K562 (cell line): ENCODE data around the gene SELPLG. TPM values are rescaled to one million over a fixed set of nuclear protein-coding genes. Genes with fewer than 3 reads are reported as not detected.

Source experiments
- ATAC-seq: fragments of 200-7000 bp; cut with Tn5 transposase; 3 replicates; pipeline ENCODE4 v1.9.1; 2020; ENCODE audit warnings: moderate library complexity
- BruUV-seq: library from RNA; stranded (reverse); fragments of 400-500 nt; replicated peaks from 2 replicates; lab custom pipeline; 2021; lab: Mats Ljungman, UMichigan
- CTCF ChIA-PET: fragments of 300-600 bp; formaldehyde crosslinking; extraction: SDS; loops from one replicate; lab custom pipeline; 2021; ENCODE audit warnings: low intra/inter-chr PET ratio; lab: Yijun Ruan, JAX
- POLR2A ChIA-PET: fragments of 300-600, 350-650 bp; sonication (Branson Sonifier 250); formaldehyde crosslinking; extraction: SDS; loops from one replicate; lab custom pipeline; 2021; ENCODE audit warnings: antibody characterized with exemption, inconsistent platforms; lab: Yijun Ruan, JAX
- DNase-seq, 4 experiments: peaks; one replicate each; pipeline versions ENCODE4 v3.0.0 to v3.0.0-alpha.2; 2011 to 2018; ENCODE audit warnings: low spot score in 3 of 4, mixed read lengths in 3 of 4; ENCODE audit errors: extremely low read depth in 1 of 4
- FAIRE-seq: peaks from 2 replicates; lab custom pipeline; 2011; peaks lifted over from hg19 to GRCh38; lab: Jason Lieb, UNC
- H2AFZ ChIP-seq: 2 replicates; pipeline ENCODE4 v1.6.0; 2011; ENCODE audit warnings: low read depth, low read length, control low read depth, inconsistent platforms
- H3K27ac ChIP-seq: fragments of 200-600 bp; 3 replicates; pipeline ENCODE4 v1.8.0; 2011; ENCODE audit warnings: low read depth, mild to moderate bottlenecking, control low read depth, inconsistent platforms, low read length, moderate library complexity, mixed read lengths; ENCODE audit errors: extremely low read depth
- H3K27me3 ChIP-seq, 2 experiments: fragments of 300-600 bp in 1 of 2; 2 replicates in 1 of 2; 3 replicates in 1 of 2; pipeline versions ENCODE4 v1.6.0 to v1.8.0; 2011; ENCODE audit warnings: inconsistent platforms in 2 of 2, low read length in 2 of 2, mild to moderate bottlenecking in 1 of 2, mixed read lengths in 1 of 2, moderate library complexity in 1 of 2; ENCODE audit not compliant: control insufficient read depth in 2 of 2, insufficient read depth in 2 of 2
- H3K36me3 ChIP-seq: fragments of 300-600 bp; 3 replicates; pipeline ENCODE4 v1.8.0; 2011; ENCODE audit warnings: mild to moderate bottlenecking, low read length, inconsistent platforms; ENCODE audit not compliant: control insufficient read depth, insufficient read depth
- H3K4me1 ChIP-seq, 2 experiments: fragments of 200-600 bp in 1 of 2; replicated peaks in 1 of 2; 2 replicates in 1 of 2; 3 replicates in 1 of 2; pipeline versions ENCODE4 v1.5.1 to v1.8.0; 2011; ENCODE audit warnings: inconsistent platforms in 2 of 2, low read length in 2 of 2, mild to moderate bottlenecking in 1 of 2, mixed read lengths in 1 of 2, moderate library complexity in 1 of 2; ENCODE audit not compliant: control insufficient read depth in 2 of 2, insufficient read depth in 2 of 2
- H3K4me2 ChIP-seq: 2 replicates; pipeline ENCODE4 v1.6.1; 2011; ENCODE audit warnings: low read length, control low read depth, inconsistent platforms, mixed read lengths; ENCODE audit not compliant: insufficient read depth
- H3K4me3 ChIP-seq: fragments of 200-600 bp; sonication (generic), shearing (Covaris generic); 2 replicates; pipeline ENCODE4 v1.5.1; 2016; ENCODE audit warnings: control low read depth, inconsistent platforms
- H3K79me2 ChIP-seq: fragments of 200-600 bp; 3 replicates; pipeline ENCODE4 v1.8.0; 2011; ENCODE audit warnings: low read length, inconsistent platforms; ENCODE audit not compliant: control insufficient read depth, insufficient read depth
- H3K9ac ChIP-seq, 2 experiments: 2 replicates each; pipeline versions ENCODE4 v1.6.0 to v1.6.1; 2011; ENCODE audit warnings: low read depth in 2 of 2, low read length in 2 of 2, control low read depth in 1 of 2, inconsistent platforms in 1 of 2, mild to moderate bottlenecking in 1 of 2, mixed read lengths in 1 of 2; ENCODE audit not compliant: insufficient read depth in 1 of 2
- H3K9me1 ChIP-seq: one replicate; pipeline ENCODE4 v1.6.0; 2011; ENCODE audit warnings: inconsistent platforms, mild to moderate bottlenecking, low read length, moderate library complexity; ENCODE audit not compliant: control insufficient read depth, insufficient read depth
- H3K9me3 ChIP-seq: replicated peaks from 2 replicates; pipeline ENCODE4 v1.5.1; 2011; ENCODE audit warnings: low read depth, low read length, inconsistent platforms; ENCODE audit not compliant: control insufficient read depth, insufficient read depth
- H4K20me1 ChIP-seq: replicated peaks from 2 replicates; pipeline ENCODE4 v1.6.1; 2011; ENCODE audit warnings: low read length, inconsistent platforms, mixed read lengths; ENCODE audit not compliant: control insufficient read depth, insufficient read depth
- CBX5 ChIP-seq: IDR thresholded peaks from 2 replicates; pipeline ENCODE4 v1.6.1; 2014; ENCODE audit warnings: low read depth, borderline replicate concordance
- CEBPZ ChIP-seq: fragments of 150-350 bp; IDR thresholded peaks from 2 replicates; pipeline ENCODE4 v1.6.1; 2014; ENCODE audit warnings: low read depth, mild to moderate bottlenecking, low read length, borderline replicate concordance
- HNRNPLL ChIP-seq: fragments of 200-400 bp; formaldehyde crosslinking; IDR thresholded peaks from 2 replicates; pipeline ENCODE4 v1.6.1; 2017; ENCODE audit warnings: low read length, low read depth, mild to moderate bottlenecking; ENCODE audit not compliant: poor library complexity, severe bottlenecking
- XRCC4 ChIP-seq: IDR thresholded peaks from one replicate; pipeline ENCODE4 v1.6.1; 2011; ENCODE audit not compliant: insufficient read depth, insufficient read length; ENCODE audit errors: extremely low read depth
- ZFP36 ChIP-seq: fragments of 150-350 bp; IDR thresholded peaks from 2 replicates; pipeline ENCODE4 v1.6.1; 2018; ENCODE audit warnings: low read length, low read depth; ENCODE audit not compliant: partially characterized antibody
- WGBS: fragments of 100-300 bp; shearing (Covaris generic); methylation state at CpG from one replicate; pipeline ENCODE4 v1.1.6; 2016; ENCODE audit warnings: low coverage, mixed read lengths; ENCODE audit not compliant: insufficient coverage; ENCODE audit errors: missing lambda C conversion rate; 5-methylcytosine and 5-hydroxymethylcytosine counted together
- in situ Hi-C: fragments of 300-500 bp; cut with MboI; formaldehyde crosslinking; loops from 4 replicates; pipeline ENCODE4 v1.15.0; 2018; ENCODE audit warnings: inconsistent platforms, mixed read lengths
- intact Hi-C: fragments of 100-400 bp; cut with micrococcal nuclease; formaldehyde crosslinking; loops from 2 replicates; pipeline ENCODE4 v1.14.2; 2022
- polyA plus RNA-seq, 8 experiments: library from polyadenylated mRNA; depleted of rRNA in 4 of 8; stranded (reverse) in 5 of 8; unstranded in 3 of 8; fragments of >200 nt; fragmentation: Nextera tagmentation in 2 of 8; fragmentation: Illumina TruSeq in 1 of 8; extraction: Ambion mirVana in 2 of 8; extraction: Trizol in 1 of 8; gene quantifications; 2 replicates each; pipeline versions ENCODE4 v1.2.1 to v1.2.3, GENCODE V29; 2011 to 2014; ENCODE audit warnings: inconsistent platforms in 1 of 8, missing spikeins in 1 of 8
- total RNA-seq, 7 experiments: library from RNA; depleted of rRNA in 6 of 7; stranded (reverse); fragments of >200 nt in 6 of 7; fragmentation: Illumina TruSeq in 2 of 7; extraction: Trizol in 2 of 7; gene quantifications; 2 replicates each; pipeline versions ENCODE4 v1.2.1 to v1.2.3, GENCODE V29; 2011 to 2021; ENCODE audit warnings: low replicate concordance in 1 of 7

SELPLG gene
- total and polyA plus RNA-seq, 9 of the 15 experiments (the other 6 are each of a cell fraction or from before 2014, with no cell fraction given) = 0.22 to 10.2 (median 1.7) TPM

DNA sequence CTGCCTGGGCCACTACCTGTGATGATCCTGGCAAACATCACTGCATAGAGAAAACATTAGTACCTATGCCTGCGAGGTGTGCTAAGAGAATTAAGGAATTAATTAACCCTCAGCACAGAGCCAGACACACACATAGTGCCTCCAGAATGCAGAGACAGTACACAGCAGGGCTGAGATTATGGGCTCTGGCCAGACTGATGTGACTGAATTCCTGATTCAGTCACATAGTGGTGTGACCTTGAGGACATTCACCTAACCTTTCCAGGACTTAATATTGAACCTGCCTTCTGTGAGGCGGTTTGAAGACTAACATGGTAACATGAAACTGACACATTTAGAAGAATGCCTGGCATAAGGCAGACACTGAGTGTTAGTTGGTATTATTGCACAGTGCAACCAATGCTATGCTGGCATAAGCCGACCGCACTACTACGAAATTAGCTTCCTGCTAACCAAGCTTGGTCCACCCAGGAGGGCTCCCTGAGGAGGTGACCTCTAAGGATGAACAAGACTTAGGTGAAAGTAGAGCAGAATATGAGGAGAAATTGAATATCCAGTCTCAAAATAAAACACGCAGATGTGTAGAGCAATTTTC lies 32.0 kb upstream of the SELPLG start:
- TF ChIP-seq CEBPZ (no peak), CBX5 (no peak), XRCC4 (no peak), ZFP36 (peak; percentile 49), HNRNPLL (no peak)
- Histone ChIP-seq H3K4me1 (peaks cover 3 to 13% of the 10 kb centered on the region in 2 experiments; a peak in 3 of 5 replicates), H3K9ac (no peak overlapping the region), H3K9me3 (no peaks in the 10 kb centered on the region), H3K4me2 (no peak overlapping the region), H3K79me2 (peaks cover 91% of the 10 kb centered on the region), H4K20me1 (peaks cover 6% of the 10 kb centered on the region), H2AFZ (no peak overlapping the region), H3K4me3 (no peak overlapping the region), H3K27me3 (no peaks in the 10 kb centered on the region), H3K36me3 (peaks cover 69% of the 10 kb centered on the region), H3K27ac (peak overlapping the region; percentile 23; the same call in 2 of the 3 replicates), H3K9me1 (peaks cover 7% of the 10 kb centered on the region)
- intact Hi-C loops (loop anchor here (1.0 to 10.0 kb wide), 3 partner anchors 65 to 429 kb away; partner anchors contain the start of genes ALKBH2, CORO1C and UNG), in situ Hi-C loops (loop anchor here (5.0 to 10.0 kb wide), 2 partner anchors 287 to 429 kb away; partner anchors contain the start of genes ALKBH2 and UNG)
- FAIRE-seq (peak; percentile 11), ATAC-seq (no peak; the same call in 2 of the 3 replicates), DNase-seq (no peak)
- no TSS peak for BruUV-seq
- WGBS = 94% methylated on average over 6 of the region's 6 CpGs
- ChIA-PET POLR2A (interaction anchor here (2.1 kb wide), 1 partner anchor 138 kb away, joined by 16 read pairs; no protein-coding TSS in a partner anchor), CTCF (interaction anchor here (0.6 to 4.0 kb wide), 5 partner anchors 136 to 286 kb away, joined by 3 to 49 read pairs (median 9); no protein-coding TSS in a partner anchor)
